ENCODE measurements around the gene PREX1.
A peak's percentile ranks its signal among the peaks of the same experiment; 100 is the strongest.
"Not testable (repeated sequence)": the region's sequence is repeated elsewhere in the genome, so short reads cannot be mapped to it uniquely, and the experiment has no call there.

PREX1 gene

DNA sequence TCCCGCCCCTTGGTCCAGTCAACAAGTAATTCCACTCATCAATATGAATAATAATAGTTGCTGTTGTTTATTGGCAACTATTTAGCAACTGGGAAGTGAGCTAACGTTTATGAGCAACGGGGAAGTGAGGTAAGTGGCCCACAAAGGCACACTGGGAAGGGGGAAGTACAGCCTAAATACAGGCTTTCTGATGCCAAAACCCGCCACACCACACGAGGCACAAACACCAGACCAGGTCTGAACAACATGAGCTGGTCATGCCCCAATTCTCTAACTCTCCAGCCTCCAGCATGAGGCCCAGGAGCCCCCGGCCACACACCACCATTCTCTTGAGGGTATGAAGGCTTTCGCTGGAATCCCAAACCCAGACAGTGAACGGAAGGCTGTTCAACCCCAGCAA is 50.8 kb downstream of the PREX1 start:
- TF ChIP-seq, protein P1, sequence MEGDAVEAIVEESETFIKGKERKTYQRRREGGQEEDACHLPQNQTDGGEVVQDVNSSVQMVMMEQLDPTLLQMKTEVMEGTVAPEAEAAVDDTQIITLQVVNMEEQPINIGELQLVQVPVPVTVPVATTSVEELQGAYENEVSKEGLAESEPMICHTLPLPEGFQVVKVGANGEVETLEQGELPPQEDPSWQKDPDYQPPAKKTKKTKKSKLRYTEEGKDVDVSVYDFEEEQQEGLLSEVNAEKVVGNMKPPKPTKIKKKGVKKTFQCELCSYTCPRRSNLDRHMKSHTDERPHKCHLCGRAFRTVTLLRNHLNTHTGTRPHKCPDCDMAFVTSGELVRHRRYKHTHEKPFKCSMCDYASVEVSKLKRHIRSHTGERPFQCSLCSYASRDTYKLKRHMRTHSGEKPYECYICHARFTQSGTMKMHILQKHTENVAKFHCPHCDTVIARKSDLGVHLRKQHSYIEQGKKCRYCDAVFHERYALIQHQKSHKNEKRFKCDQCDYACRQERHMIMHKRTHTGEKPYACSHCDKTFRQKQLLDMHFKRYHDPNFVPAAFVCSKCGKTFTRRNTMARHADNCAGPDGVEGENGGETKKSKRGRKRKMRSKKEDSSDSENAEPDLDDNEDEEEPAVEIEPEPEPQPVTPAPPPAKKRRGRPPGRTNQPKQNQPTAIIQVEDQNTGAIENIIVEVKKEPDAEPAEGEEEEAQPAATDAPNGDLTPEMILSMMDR (IDR thresholded peaks at IDR 0.05; ENCODE audit: low read depth, low read length, missing control alignments): no peak
- in situ Hi-C loops (cut with HindIII; ENCODE audit: low pct_ligation_motif_present, low sequenced_read_pairs): no loop called here

DNA sequence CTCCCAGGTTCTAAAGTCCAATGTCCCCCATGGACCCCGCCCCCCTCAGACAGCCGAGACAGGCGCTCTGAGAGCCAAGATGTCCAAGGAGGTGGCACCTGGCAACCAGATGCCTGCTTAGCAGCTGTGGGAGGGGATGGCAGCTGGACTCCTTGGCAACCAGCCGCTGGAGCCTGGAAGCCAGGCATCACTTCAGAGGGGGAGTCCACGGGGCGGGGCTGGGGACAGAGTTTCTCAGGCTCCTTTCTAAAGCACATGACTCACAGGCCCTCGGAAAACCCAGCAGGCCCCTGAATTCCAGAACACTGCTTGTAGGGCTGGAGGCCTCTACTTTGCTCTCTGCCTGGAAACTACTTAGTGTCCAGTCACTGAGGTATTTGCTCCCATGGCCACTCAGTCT is 51.5 kb downstream of the PREX1 start:
- in situ Hi-C loops (cut with HindIII; ENCODE audit: low pct_ligation_motif_present, low sequenced_read_pairs): no loop called here
- no peaks in the 10 kb centered on the region for H3K27me3 ChIP-seq (replicated peaks)
- TF ChIP-seq, protein P1 (IDR thresholded peaks at IDR 0.05; ENCODE audit: low read depth, low read length, missing control alignments): no peak
- no peaks in the 10 kb centered on the region for H3K36me3 ChIP-seq (replicated peaks)
- no peak overlapping the region for H3K4me3 ChIP-seq (ENCODE audit: low read depth, low read length)
- peak; percentile 84 for DNase-seq
- H3K27ac ChIP-seq: peak overlapping the region; percentile 1

More for the DNA sequence above, 50.8 kb downstream of the PREX1 start:
- Histone ChIP-seq H3K27me3 (replicated peaks) (no peaks in the 10 kb centered on the region), H3K27ac (no peak overlapping the region), H3K4me3 (ENCODE audit: low read depth, low read length) (no peak overlapping the region), H3K36me3 (replicated peaks) (no peaks in the 10 kb centered on the region)
- DNase-seq: no peak

DNA sequence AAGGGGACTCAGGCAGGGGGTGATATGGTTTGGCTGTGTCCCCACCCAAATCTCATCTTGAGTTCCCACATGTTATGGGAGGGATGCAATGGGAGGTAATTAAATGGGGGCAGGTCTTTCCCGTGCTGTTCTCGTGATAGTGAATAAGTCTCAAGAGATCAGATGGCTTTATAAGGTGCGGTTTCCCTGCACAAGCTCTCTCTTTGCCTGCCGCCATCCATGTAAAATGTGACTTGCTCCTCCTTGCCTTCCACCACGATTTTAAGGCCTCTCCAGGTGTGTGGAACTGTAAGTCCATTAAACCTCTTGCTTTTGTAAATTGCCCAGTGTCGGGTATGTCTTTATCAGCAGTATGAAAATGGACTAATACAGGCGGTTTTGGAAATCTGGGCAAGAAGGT is 52.3 kb downstream of the PREX1 start:
- H3K27me3 ChIP-seq (replicated peaks); H3K4me3 ChIP-seq (ENCODE audit: low read depth, low read length); H3K36me3 ChIP-seq (replicated peaks); DNase-seq; H3K27ac ChIP-seq; in situ Hi-C loops (cut with HindIII; ENCODE audit: low pct_ligation_motif_present, low sequenced_read_pairs): not testable (repeated sequence)

DNA sequence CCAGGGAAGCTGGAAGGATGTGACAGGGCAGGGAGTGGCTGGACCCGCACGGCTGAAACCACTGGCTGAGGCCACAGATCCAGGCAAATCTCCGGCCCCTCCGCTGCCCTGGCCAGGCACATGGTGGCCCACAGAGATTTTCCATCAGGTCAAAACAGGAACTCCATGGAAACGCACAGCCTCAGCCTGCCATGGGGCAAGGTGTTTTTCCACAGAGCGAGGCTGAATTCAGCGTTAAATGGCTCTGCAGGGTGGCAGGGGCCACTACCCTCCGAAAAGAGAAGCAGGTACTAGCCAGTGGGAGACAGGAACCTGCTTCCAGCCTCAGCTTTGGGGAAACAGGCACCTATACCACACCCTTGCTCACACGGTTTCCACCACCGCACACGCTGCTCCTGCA is 53.1 kb downstream of the PREX1 start:
- Histone ChIP-seq H3K36me3 (replicated peaks) (no peaks in the 10 kb centered on the region), H3K27ac (no peak overlapping the region), H3K4me3 (ENCODE audit: low read depth, low read length) (no peak overlapping the region), H3K27me3 (replicated peaks) (no peaks in the 10 kb centered on the region)
- TF ChIP-seq, protein P1 (IDR thresholded peaks at IDR 0.05; ENCODE audit: low read depth, low read length, missing control alignments): no peak
- DNase-seq: no peak
- in situ Hi-C loops (cut with HindIII; ENCODE audit: low pct_ligation_motif_present, low sequenced_read_pairs): no loop called here

DNA sequence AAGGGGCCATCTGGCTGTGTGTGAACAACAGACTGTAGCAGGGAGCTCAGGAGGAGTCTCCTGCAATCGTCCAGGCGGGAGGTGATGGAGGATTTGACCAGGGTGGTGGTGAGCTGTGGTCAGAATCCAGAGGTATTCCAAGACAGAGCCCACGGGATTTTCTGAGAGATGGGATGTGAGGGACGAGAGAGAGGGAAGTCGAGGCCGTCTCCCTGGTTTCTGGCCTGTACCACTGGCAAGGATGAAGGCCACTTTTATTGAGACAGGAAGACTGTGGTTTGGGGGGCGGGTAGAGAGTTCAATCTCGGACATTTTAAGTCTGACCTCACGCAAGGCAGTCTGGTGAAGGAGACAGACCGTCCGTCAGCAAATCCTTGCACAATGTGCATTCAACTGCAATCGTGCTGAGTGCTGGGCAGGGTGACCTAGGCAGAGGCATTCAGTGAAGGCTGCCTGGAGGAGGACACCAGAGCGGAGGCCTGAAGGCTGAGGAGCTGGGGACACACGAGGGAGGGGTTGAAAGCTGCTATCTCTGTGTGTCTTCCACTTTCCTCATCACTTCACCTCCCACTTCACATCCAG is 53.9 kb downstream of the PREX1 start:
- Histone ChIP-seq H3K27me3 (replicated peaks) (no peaks in the 10 kb centered on the region), H3K36me3 (replicated peaks) (no peaks in the 10 kb centered on the region), H3K27ac (no peak overlapping the region), H3K4me3 (ENCODE audit: low read depth, low read length) (no peak overlapping the region)
- TF ChIP-seq, protein P1 (IDR thresholded peaks at IDR 0.05; ENCODE audit: low read depth, low read length, missing control alignments): no peak
- in situ Hi-C loops (cut with HindIII; ENCODE audit: low pct_ligation_motif_present, low sequenced_read_pairs): no loop called here
- no peak for DNase-seq

DNA sequence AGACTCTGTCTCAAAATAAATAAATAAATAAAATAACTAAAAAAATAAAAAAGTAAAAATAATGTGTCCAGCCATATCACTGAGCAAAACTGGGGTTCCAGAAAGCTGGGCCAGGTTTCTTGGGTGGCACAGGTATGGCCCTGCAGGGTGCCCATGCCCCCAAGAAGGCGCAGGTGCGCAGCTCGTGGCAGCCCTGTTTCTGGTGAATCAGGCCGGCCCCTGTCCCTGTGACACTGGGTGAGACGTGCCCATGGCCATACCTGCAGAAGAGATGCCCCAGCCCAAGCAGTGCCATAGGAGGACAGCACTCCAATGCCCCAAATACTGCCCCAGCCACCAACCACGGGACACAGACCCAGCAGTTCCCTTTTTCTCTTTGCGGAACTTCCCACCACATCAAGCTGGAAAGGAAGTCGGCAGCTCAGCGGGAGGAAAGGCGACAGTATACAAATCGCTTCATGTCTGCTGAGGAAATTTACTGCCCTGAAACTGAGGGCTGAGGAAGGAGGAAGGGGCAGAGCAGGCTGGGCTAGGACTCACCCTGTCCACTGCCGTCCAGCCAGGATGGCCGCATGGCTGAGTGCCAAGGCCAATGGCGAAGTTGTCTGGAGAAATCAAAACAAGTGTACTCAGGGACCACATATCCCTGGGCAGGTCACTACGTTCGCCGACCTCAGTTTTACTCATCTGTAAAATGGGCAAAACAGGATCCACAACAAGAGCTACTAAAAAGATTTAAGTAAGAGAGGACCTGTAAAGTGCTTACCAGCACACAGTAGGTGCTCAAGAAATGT is 55.4 kb downstream of the PREX1 start:
- no peaks in the 10 kb centered on the region for H3K27me3 ChIP-seq (replicated peaks)
- no peak overlapping the region for H3K4me3 ChIP-seq (ENCODE audit: low read depth, low read length)
- in situ Hi-C loops (cut with HindIII; ENCODE audit: low pct_ligation_motif_present, low sequenced_read_pairs): no loop called here
- no peak for DNase-seq
- H3K27ac ChIP-seq: no peak overlapping the region
- TF ChIP-seq, protein P1 (IDR thresholded peaks at IDR 0.05; ENCODE audit: low read depth, low read length, missing control alignments): no peak
- no peaks in the 10 kb centered on the region for H3K36me3 ChIP-seq (replicated peaks)
